ENCODE data around the gene TRIP11.

TRIP11 gene

DNA sequence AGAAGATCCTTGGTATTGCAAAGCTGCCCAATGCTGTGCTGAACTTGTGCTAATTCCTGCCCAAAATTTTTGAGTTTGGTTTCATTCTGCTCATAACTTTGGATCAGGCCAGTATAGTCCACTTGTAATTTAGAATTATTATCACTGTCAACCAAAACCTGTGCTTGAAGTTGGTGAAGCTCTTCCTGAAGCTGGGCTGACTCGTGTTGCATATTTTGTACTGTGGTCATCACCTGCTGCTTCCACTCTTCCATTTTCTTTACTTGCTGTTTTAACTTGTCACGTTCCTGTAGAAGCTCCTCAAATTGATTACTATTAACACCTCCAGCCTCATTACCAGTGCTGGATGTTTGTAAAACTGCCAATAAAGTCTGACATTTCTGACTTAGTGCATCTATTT, 35.8 kb downstream of the TRIP11 start:
- Histone ChIP-seq H3K79me2 (ENCODE audit: insufficient read depth, low read length) (no peaks in the 10 kb centered on the region), H3K9ac (ENCODE audit: low read depth, low read length, poor library complexity, severe bottlenecking) (no peak overlapping the region), H3K4me3 (ENCODE audit: low read length, poor library complexity, severe bottlenecking) (no peak overlapping the region), H3K9me3 (ENCODE audit: insufficient read depth, low read depth, low read length) (no peaks in the 10 kb centered on the region), H3K4me1 (ENCODE audit: insufficient read depth, low read length, poor library complexity, severe bottlenecking) (peaks cover 14% of the 10 kb centered on the region), H4K20me1 (ENCODE audit: insufficient read depth, low read length, poor library complexity, severe bottlenecking) (no peaks in the 10 kb centered on the region), H3K9me2 (replicated peaks; ENCODE audit: low read depth, low read length) (no peaks in the 10 kb centered on the region), H3K36me3 (ENCODE audit: insufficient read depth, low read length) (peaks cover 31% of the 10 kb centered on the region; the same call in 1 of the 2 replicates), H3K4me2 (ENCODE audit: low read depth, low read length, poor library complexity, severe bottlenecking) (no peak overlapping the region), H3F3A (ENCODE audit: low read depth) (peaks cover 5% of the 10 kb centered on the region; the same call in 1 of the 2 replicates), H3K27me3 (ENCODE audit: insufficient read depth, low read length, poor library complexity, severe bottlenecking) (no peaks in the 10 kb centered on the region), H2AFZ (ENCODE audit: low read length) (no peak overlapping the region)
- TF ChIP-seq CTCF (conservative IDR thresholded peaks at IDR 0.05; ENCODE audit: low read length): no peak
- no peak for TF ChIP-seq EZH2phosphoT487 (IDR thresholded peaks at IDR 0.05; ENCODE audit: borderline replicate concordance)

DNA sequence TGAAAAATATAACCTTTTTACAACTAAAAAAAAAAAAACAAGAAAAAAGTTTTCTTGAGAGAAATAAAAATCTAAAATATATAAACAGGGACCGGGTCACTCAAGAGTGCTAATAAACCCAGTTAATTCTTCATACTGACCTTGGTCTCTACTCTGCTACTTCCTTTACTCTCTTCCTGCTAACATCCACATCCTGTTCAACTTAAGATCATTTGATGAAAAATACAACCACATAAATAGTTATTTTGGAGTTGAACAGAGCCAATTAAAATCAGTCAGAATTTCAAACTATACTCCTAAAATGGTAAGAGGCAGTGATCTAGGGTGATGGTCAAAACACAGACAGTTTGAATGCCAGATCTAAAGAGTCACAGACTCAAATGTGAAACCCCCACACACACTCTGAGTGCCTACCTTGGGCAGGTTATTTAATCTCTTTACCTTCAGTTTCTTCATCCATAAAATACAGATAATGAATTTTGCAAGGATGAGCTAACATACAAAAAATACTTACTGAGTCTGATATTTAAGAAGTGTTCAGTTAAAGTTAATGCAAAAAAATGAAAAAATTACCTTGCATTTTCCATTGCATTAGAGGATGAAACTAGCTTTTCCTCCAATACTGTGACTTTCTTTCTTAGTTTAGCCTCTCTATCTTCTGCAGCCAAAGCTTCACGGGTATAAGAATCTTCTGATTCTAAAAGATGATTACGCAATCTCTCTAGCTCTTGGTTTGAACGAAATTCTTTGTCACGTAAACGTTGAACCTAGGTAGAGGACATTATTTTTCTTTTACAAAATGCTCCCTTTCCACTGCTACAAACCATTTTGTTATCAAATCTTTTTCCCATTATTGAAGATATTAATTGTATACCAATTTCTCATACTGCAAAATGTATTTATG, 40.9 kb downstream of the TRIP11 start:
- peaks cover 20% of the 10 kb centered on the region; the same call in 1 of the 2 replicates for H3F3A ChIP-seq (ENCODE audit: low read depth)
- H3K9me2 ChIP-seq (replicated peaks; ENCODE audit: low read depth, low read length): no peaks in the 10 kb centered on the region
- H3K27me3 ChIP-seq (ENCODE audit: insufficient read depth, low read length, poor library complexity, severe bottlenecking): no peaks in the 10 kb centered on the region
- peaks cover 44% of the 10 kb centered on the region for H3K4me1 ChIP-seq (ENCODE audit: insufficient read depth, low read length, poor library complexity, severe bottlenecking)
- H3K9me3 ChIP-seq (ENCODE audit: insufficient read depth, low read depth, low read length): no peaks in the 10 kb centered on the region
- no peaks in the 10 kb centered on the region for H3K79me2 ChIP-seq (ENCODE audit: insufficient read depth, low read length)
- H3K9ac ChIP-seq (ENCODE audit: low read depth, low read length, poor library complexity, severe bottlenecking): peak overlapping the region; percentile 64
- H3K4me2 ChIP-seq (ENCODE audit: low read depth, low read length, poor library complexity, severe bottlenecking): peak overlapping the region; percentile 76
- peak overlapping the region; percentile 65 for H3K4me3 ChIP-seq (ENCODE audit: low read length, poor library complexity, severe bottlenecking)
- TF ChIP-seq EZH2phosphoT487 (IDR thresholded peaks at IDR 0.05; ENCODE audit: borderline replicate concordance) (no peak), CTCF (conservative IDR thresholded peaks at IDR 0.05; ENCODE audit: low read length) (no peak)
- no peaks in the 10 kb centered on the region for H4K20me1 ChIP-seq (ENCODE audit: insufficient read depth, low read length, poor library complexity, severe bottlenecking)
- peak overlapping the region; percentile 30; the same call in 1 of the 2 replicates for H2AFZ ChIP-seq (ENCODE audit: low read length)
- peaks cover 10% of the 10 kb centered on the region; the same call in 1 of the 2 replicates for H3K36me3 ChIP-seq (ENCODE audit: insufficient read depth, low read length)

- H3K4me2 ChIP-seq (ENCODE audit: low read depth, low read length, poor library complexity, severe bottlenecking): peak overlapping the region; percentile 76
- no peak for TF ChIP-seq CTCF (conservative IDR thresholded peaks at IDR 0.05; ENCODE audit: low read length)
- no peak for TF ChIP-seq EZH2phosphoT487 (IDR thresholded peaks at IDR 0.05; ENCODE audit: borderline replicate concordance)
These were observed 42.4 kb downstream of the TRIP11 start for GRCh38 chr14:91997492-91997891.

More at GRCh38 chr14:91997492-91997891, 42.4 kb downstream of the TRIP11 start:
- Histone ChIP-seq H3F3A (ENCODE audit: low read depth) (peaks cover 23% of the 10 kb centered on the region; the same call in 1 of the 2 replicates), H2AFZ (ENCODE audit: low read length) (no peak overlapping the region), H3K4me3 (ENCODE audit: low read length, poor library complexity, severe bottlenecking) (peak overlapping the region; percentile 65), H3K9ac (ENCODE audit: low read depth, low read length, poor library complexity, severe bottlenecking) (peak overlapping the region; percentile 64), H3K9me3 (ENCODE audit: insufficient read depth, low read depth, low read length) (no peaks in the 10 kb centered on the region), H3K4me1 (ENCODE audit: insufficient read depth, low read length, poor library complexity, severe bottlenecking) (peaks cover 44% of the 10 kb centered on the region), H3K27me3 (ENCODE audit: insufficient read depth, low read length, poor library complexity, severe bottlenecking) (no peaks in the 10 kb centered on the region), H3K36me3 (ENCODE audit: insufficient read depth, low read length) (peaks cover 12% of the 10 kb centered on the region; the same call in 1 of the 2 replicates), H4K20me1 (ENCODE audit: insufficient read depth, low read length, poor library complexity, severe bottlenecking) (no peaks in the 10 kb centered on the region), H3K9me2 (replicated peaks; ENCODE audit: low read depth, low read length) (no peaks in the 10 kb centered on the region), H3K79me2 (ENCODE audit: insufficient read depth, low read length) (no peaks in the 10 kb centered on the region)
